H1 (cell line): ENCODE measurements around the gene LRRC23. TPM values are rescaled to one million over a fixed set of nuclear protein-coding genes. Genes with fewer than 3 reads are reported as not detected.

Experiments used
- CHD7 ChIP-seq: fragments of 300-600 bp; sonication (generic); IDR thresholded peaks from 2 replicates; pipeline ENCODE4 v1.7.1; 2012; ENCODE audit warnings: low read length, moderate library complexity, mild to moderate bottlenecking, inconsistent platforms; ENCODE audit not compliant: insufficient replicate concordance
- KDM4A ChIP-seq: IDR thresholded peaks from one replicate; pipeline ENCODE4 v1.7.1; 2012; ENCODE audit warnings: low read depth, mild to moderate bottlenecking, moderate library complexity, low read length, inconsistent platforms; ENCODE audit not compliant: severe bottlenecking
- MAX ChIP-seq: IDR thresholded peaks from 2 replicates; pipeline ENCODE4 v1.6.1; 2012; ENCODE audit warnings: inconsistent platforms
- NRF1 ChIP-seq: IDR thresholded peaks from 2 replicates; pipeline ENCODE4 v1.6.1; 2011; ENCODE audit warnings: mild to moderate bottlenecking, low read depth, low read length, improper control_type of control experiment
- polyA plus RNA-seq, 7 experiments: library from polyadenylated mRNA; depleted of rRNA in 3 of 7; stranded (reverse) in 5 of 7; unstranded in 2 of 7; fragments of >200 nt in 5 of 7; fragments of 200-250 nt in 2 of 7; gene quantifications; 1 replicate in 5 of 7; 2 replicates in 1 of 7; 4 replicates in 1 of 7; pipeline versions ENCODE4 v1.2.1 to v1.2.3, GENCODE V29; 2011 to 2013; ENCODE audit warnings: missing spikeins in 2 of 7, mixed read lengths in 2 of 7
- total RNA-seq: library from RNA; stranded (reverse); fragmentation: NEBNext Ultra II Directional; extraction: Animal tissue kit (Norgen Biotek cat#: 25700); gene quantifications from 2 replicates; pipeline ENCODE4 v1.2.1, GENCODE V29; 2021

LRRC23 gene
- total and polyA plus RNA-seq, 2 of the 8 experiments (the other 6 are each of a cell fraction or from before 2014, with no cell fraction given): 2.5 to 3.6 TPM

- no peak for TF ChIP-seq CHD7
- TF ChIP-seq KDM4A: peak; percentile 34
- peak; percentile 21; the same call in 1 of the 2 replicates for TF ChIP-seq MAX
- no peak; the same call in 1 of the 2 replicates for TF ChIP-seq NRF1
- TF ChIP-seq, all 59 proteins: peak for 7
These were observed 9.8 kb downstream of the LRRC23 start, which contains the start of gene ENO2 (continued) for GRCh38 chr12:6914246-6914946.
